Hepatocyte (in vitro differentiated cells): ENCODE data around the gene RCVRN. TPM values are rescaled to one million over a fixed set of nuclear protein-coding genes. Genes with fewer than 3 reads are reported as not detected.
"Not testable (repeated sequence)": the region's sequence is repeated elsewhere in the genome, so short reads cannot be mapped to it uniquely, and the experiment has no call there.

Experiments used
- DNase-seq: peaks from one replicate; pipeline ENCODE4 v3.0.0-alpha.2; 2016; ENCODE audit warnings: low spot score
- H2AFZ ChIP-seq: fragments of 200-600 bp; sonication (generic); 2 replicates; pipeline ENCODE4 v1.6.0; 2016; ENCODE audit warnings: antibody characterized with exemption, mild to moderate bottlenecking
- H3K27ac ChIP-seq: fragments of 200-600 bp; sonication (generic); 2 replicates; pipeline ENCODE4 v1.5.1; 2016; ENCODE audit warnings: mild to moderate bottlenecking
- H3K27me3 ChIP-seq: fragments of 200-600 bp; sonication (generic); 2 replicates; pipeline ENCODE4 v1.6.1; 2016
- H3K36me3 ChIP-seq: fragments of 200-600 bp; sonication (generic); replicated peaks from 2 replicates; pipeline ENCODE4 v1.5.1; 2016; ENCODE audit warnings: low read depth; ENCODE audit not compliant: insufficient read depth
- H3K4me1 ChIP-seq: fragments of 200-600 bp; sonication (generic); 2 replicates; pipeline ENCODE4 v1.5.1; 2016; ENCODE audit warnings: mild to moderate bottlenecking, moderate library complexity; ENCODE audit not compliant: insufficient read depth
- H3K4me2 ChIP-seq: fragments of 200-600 bp; sonication (generic); 2 replicates; pipeline ENCODE4 v1.6.0; 2016
- H3K4me3 ChIP-seq: fragments of 200-600 bp; sonication (generic); 2 replicates; pipeline ENCODE4 v1.5.1; 2016; ENCODE audit warnings: mild to moderate bottlenecking
- H3K79me2 ChIP-seq: fragments of 200-600 bp; sonication (generic); 2 replicates; pipeline ENCODE4 v1.6.0; 2017; ENCODE audit warnings: mild to moderate bottlenecking
- H3K9me2 ChIP-seq: fragments of 200-600 bp; sonication (generic); replicated peaks from 2 replicates; pipeline ENCODE4 v1.6.0; 2017; ENCODE audit warnings: mild to moderate bottlenecking; ENCODE audit not compliant: insufficient read depth
- H3K9me3 ChIP-seq: fragments of 200-600 bp; sonication (generic); 2 replicates; pipeline ENCODE4 v1.5.1; 2016; ENCODE audit warnings: low read depth, mild to moderate bottlenecking
- H4K20me1 ChIP-seq: fragments of 200-600 bp; sonication (generic); 2 replicates; pipeline ENCODE4 v1.6.0; 2016; ENCODE audit warnings: mild to moderate bottlenecking; ENCODE audit not compliant: insufficient read depth, poor library complexity, severe bottlenecking
- CTCF ChIP-seq: fragments of 200-600 bp; sonication (generic); IDR thresholded peaks from 2 replicates; pipeline ENCODE4 v1.5.1; 2016; ENCODE audit warnings: antibody characterized with exemption, mild to moderate bottlenecking; ENCODE audit not compliant: poor library complexity
- EZH2 ChIP-seq: fragments of 200-600 bp; sonication (generic); IDR thresholded peaks from 2 replicates; pipeline ENCODE4 v1.6.1; 2016; ENCODE audit warnings: antibody characterized with exemption, mild to moderate bottlenecking, borderline replicate concordance
- EZH2phosphoT487 ChIP-seq: fragments of 200-600 bp; sonication (generic); IDR thresholded peaks from one replicate; pipeline ENCODE4 v1.6.1; 2018; ENCODE audit warnings: antibody characterized with exemption, mild to moderate bottlenecking, low read depth, moderate library complexity; ENCODE audit not compliant: unreplicated experiment, severe bottlenecking
- WGBS: methylation state at CpG from one replicate; pipeline ENCODE4 v1.1.6; 2016; ENCODE audit warnings: low lambda C conversion rate; ENCODE audit errors: missing lambda C conversion rate; 5-methylcytosine and 5-hydroxymethylcytosine counted together
- polyA plus RNA-seq: library from polyadenylated mRNA; unstranded; fragments of >200 nt; fragmentation: Nextera tagmentation; extraction: Ambion mirVana; gene quantifications from 2 replicates; pipeline ENCODE4 v1.2.1, GENCODE V29; 2016
- total RNA-seq: library from RNA; depleted of rRNA; stranded (reverse); fragments of >200 nt; gene quantifications from 2 replicates; pipeline ENCODE4 v1.2.3, GENCODE V29; 2014

The RCVRN gene
- total and polyA plus RNA-seq, 2 experiments from 2014 or later, result 0.07 to 0.50 TPM

- 96% methylated on average over 14 of the region's 14 CpGs for WGBS
- TF ChIP-seq EZH2phosphoT487, result no peak
- no peak for TF ChIP-seq EZH2
- TF ChIP-seq CTCF, result no peak
- H3K27ac ChIP-seq, result no peak overlapping the region
- no peaks in the 10 kb centered on the region for H3K4me1 ChIP-seq
- no peaks in the 10 kb centered on the region for H3K9me2 ChIP-seq
- H3K4me3 ChIP-seq, result no peak overlapping the region
- DNase-seq, result no peak
- no peak overlapping the region for H2AFZ ChIP-seq
- no peaks in the 10 kb centered on the region for H3K79me2 ChIP-seq
- no peaks in the 10 kb centered on the region for H3K27me3 ChIP-seq
- no peak overlapping the region for H3K4me2 ChIP-seq
- H4K20me1 ChIP-seq, result no peaks in the 10 kb centered on the region
- no peaks in the 10 kb centered on the region for H3K9me3 ChIP-seq
- H3K36me3 ChIP-seq, result no peaks in the 10 kb centered on the region
Observed at GRCh38 chr17:9922012-9922848, 17.2 kb upstream of the RCVRN start.

- not testable (repeated sequence) for H3K9me3 ChIP-seq, DNase-seq, H4K20me1 ChIP-seq, H3K4me3 ChIP-seq, H3K79me2 ChIP-seq, H3K27me3 ChIP-seq, H3K9me2 ChIP-seq, H3K27ac ChIP-seq, H3K4me1 ChIP-seq, H3K4me2 ChIP-seq, H3K36me3 ChIP-seq, H2AFZ ChIP-seq
- 98% methylated on average over 13 of the region's 13 CpGs for WGBS
Observed at GRCh38 chr17:9921216-9921615, 16.1 kb upstream of the RCVRN start.

GRCh38 chr17:9918804-9919352 lies 13.8 kb upstream of the RCVRN start:
- no peaks in the 10 kb centered on the region for H3K79me2 ChIP-seq
- no peaks in the 10 kb centered on the region for H3K9me3 ChIP-seq
- no peaks in the 10 kb centered on the region for H3K27me3 ChIP-seq
- WGBS, result 95% methylated on average over 5 of the region's 5 CpGs
- no peak for DNase-seq
- H3K27ac ChIP-seq, result no peak overlapping the region
- no peaks in the 10 kb centered on the region for H4K20me1 ChIP-seq
- H3K36me3 ChIP-seq, result no peaks in the 10 kb centered on the region
- no peaks in the 10 kb centered on the region for H3K4me1 ChIP-seq
- no peak overlapping the region for H3K4me2 ChIP-seq
- H2AFZ ChIP-seq, result no peak overlapping the region
- no peak overlapping the region for H3K4me3 ChIP-seq
- TF ChIP-seq EZH2 (no peak), EZH2phosphoT487 (no peak), CTCF (no peak)
- H3K9me2 ChIP-seq, result no peaks in the 10 kb centered on the region

GRCh38 chr17:9918352-9918751 lies 13.3 kb upstream of the RCVRN start:
- Histone ChIP-seq H3K36me3 (no peaks in the 10 kb centered on the region), H3K27me3 (no peaks in the 10 kb centered on the region), H3K4me1 (no peaks in the 10 kb centered on the region), H3K79me2 (no peaks in the 10 kb centered on the region), H3K4me3 (no peak overlapping the region), H4K20me1 (no peaks in the 10 kb centered on the region), H3K9me2 (no peaks in the 10 kb centered on the region), H2AFZ (no peak overlapping the region), H3K4me2 (no peak overlapping the region), H3K27ac (no peak overlapping the region), H3K9me3 (no peaks in the 10 kb centered on the region)
- DNase-seq, result no peak
- TF ChIP-seq CTCF, result no peak
- TF ChIP-seq EZH2, result no peak
- WGBS, result 93% methylated on average over 8 of the region's 8 CpGs
